Upper lobe of left lung (tissue), 4 donors: ENCODE data around the gene TRHDE.

Source experiments
- CTCF ChIP-seq, 6 experiments: fragments of 450-650 bp in 4 of 6; fragments of 200-600 bp in 2 of 6; sonication (generic) in 2 of 6; IDR thresholded peaks; one replicate each; pipeline ENCODE4 v1.5.1; 2016 to 2019; ENCODE audit warnings: antibody characterized with exemption in 6 of 6
- POLR2A ChIP-seq, 4 donors: fragments of 450-650 bp; IDR thresholded peaks; one replicate each; pipeline ENCODE4 v1.5.1; 2016 to 2017; ENCODE audit warnings: antibody characterized with exemption in 4 of 4, mild to moderate bottlenecking in 2 of 4
- POLR2AphosphoS5 ChIP-seq, 2 donors: sonication (generic); formaldehyde crosslinking; IDR thresholded peaks; one replicate each; pipeline ENCODE4 v1.5.1; 2017; ENCODE audit warnings: antibody characterized with exemption in 2 of 2

- TF ChIP-seq CTCF (IDR thresholded peaks at IDR 0.05): no peak
- no peak for TF ChIP-seq POLR2A (IDR thresholded peaks at IDR 0.05)
- no peak for TF ChIP-seq POLR2AphosphoS5 (IDR thresholded peaks at IDR 0.05)
Observed at GRCh38 chr12:72498354-72498753, 226.2 kb downstream of the TRHDE start.
